HG02571 (cell line): Measurements from ENCODE around the gene LMBR1.
A peak's percentile ranks its signal among the peaks of the same experiment; 100 is the strongest.
"Not testable (repeated sequence)": the region's sequence is repeated elsewhere in the genome, so short reads cannot be mapped to it uniquely, and the experiment has no call there.

Experiments used
- ATAC-seq: cut with Tn5 transposase; IDR thresholded peaks from one replicate; pipeline ENCODE4 v1.9.1; 2021; ENCODE audit warnings: mild to moderate bottlenecking, moderate library complexity; ENCODE audit not compliant: unreplicated experiment

The LMBR1 gene

DNA sequence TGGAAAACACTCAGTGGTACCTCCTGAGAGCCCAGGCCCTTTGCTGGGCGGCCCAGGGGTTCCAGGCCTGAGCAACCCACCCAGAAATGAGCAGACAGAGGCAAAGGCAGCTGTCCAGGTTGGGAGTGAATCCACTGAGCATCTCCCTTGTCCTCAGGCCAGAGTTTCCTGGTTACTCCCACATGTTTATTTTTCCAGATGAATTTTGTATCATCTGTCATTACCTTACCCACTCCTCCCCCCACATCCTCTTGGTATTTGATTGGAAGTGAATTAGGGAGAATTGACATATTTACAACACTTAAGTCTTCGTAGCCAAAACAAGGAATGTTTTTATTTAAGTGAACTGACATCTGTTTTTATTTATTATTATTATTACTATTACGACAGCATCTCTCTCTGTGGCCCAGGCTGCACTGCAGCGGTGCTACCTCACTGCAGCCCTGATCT is 13.2 kb upstream of the LMBR1 start:
- no peak for ATAC-seq

DNA sequence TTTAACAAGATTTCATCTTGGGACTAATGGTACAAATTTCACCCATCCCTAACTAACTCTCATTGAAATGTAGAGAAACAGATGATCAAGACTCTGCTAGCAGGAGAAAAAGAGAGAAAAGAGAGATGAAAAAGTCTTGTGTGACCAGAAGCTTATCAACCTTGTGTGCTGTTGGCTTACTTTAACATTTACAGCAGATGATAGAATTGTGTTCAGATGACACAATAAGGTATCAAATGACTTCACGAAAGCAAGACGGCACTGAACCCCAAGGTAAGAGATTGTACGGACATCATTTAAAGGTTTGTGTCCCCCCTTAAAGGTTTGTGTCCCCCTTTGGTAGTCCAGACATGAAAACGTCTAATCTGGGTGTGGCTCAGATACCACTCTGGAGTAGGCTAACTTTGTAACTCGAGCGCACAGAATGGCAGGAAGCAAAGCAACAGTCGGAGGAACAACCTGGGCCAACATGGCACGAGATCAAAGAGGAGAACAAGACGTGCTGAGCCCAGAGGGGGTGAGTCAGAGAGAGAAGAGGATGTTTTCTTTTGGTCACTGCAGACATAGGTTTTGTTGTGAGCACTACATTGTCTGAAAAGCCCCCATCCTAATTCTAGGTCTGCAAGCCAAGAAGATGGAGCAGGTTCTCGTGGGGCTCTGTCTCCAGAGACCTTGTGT is 10.4 kb upstream of the LMBR1 start:
- ATAC-seq: no peak

DNA sequence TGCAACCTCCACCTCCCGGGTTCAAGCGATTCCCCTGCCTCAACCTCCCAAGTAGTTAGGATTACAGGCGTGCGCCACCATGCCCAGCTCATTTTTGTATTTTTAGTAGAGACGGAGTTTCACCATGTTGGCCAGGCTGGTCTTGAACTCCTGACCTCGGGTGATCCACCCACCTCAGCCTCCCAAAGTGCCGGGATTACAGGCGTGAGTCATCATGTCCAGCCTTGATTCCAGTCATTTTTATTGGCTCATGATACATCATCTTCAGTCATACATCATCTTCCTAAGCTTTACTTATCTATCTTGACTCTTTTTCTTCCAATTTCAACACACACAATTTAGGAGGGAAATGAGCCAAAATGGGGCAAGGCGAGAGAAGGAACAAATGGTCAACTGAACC is 7.1 kb upstream of the LMBR1 start:
- ATAC-seq: not testable (repeated sequence)

DNA sequence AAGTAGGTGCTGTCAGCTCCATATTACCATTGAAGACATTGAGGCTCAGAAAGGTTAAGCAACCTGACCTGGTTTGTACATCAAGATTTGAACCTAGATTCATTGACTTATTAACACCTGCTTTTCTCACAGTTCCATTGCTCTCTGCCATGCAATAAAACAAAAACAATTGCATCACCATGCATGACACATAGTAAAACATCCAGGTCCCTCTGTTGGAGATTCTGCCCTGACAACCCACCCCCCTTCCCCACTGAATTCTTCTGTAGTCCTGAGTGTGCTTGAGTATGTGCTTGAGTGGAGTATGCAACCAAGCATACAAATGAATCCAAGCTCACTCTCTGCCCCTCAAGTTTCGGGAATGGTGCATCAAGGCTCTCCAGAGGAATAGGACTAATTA is 6.0 kb upstream of the LMBR1 start:
- ATAC-seq: no peak

- no peak for ATAC-seq
Measured at GRCh38 chr7:156897673-156898072, 4.7 kb upstream of the LMBR1 start.

- no peak for ATAC-seq
Measured at GRCh38 chr7:156896388-156897022, 3.5 kb upstream of the LMBR1 start.

DNA sequence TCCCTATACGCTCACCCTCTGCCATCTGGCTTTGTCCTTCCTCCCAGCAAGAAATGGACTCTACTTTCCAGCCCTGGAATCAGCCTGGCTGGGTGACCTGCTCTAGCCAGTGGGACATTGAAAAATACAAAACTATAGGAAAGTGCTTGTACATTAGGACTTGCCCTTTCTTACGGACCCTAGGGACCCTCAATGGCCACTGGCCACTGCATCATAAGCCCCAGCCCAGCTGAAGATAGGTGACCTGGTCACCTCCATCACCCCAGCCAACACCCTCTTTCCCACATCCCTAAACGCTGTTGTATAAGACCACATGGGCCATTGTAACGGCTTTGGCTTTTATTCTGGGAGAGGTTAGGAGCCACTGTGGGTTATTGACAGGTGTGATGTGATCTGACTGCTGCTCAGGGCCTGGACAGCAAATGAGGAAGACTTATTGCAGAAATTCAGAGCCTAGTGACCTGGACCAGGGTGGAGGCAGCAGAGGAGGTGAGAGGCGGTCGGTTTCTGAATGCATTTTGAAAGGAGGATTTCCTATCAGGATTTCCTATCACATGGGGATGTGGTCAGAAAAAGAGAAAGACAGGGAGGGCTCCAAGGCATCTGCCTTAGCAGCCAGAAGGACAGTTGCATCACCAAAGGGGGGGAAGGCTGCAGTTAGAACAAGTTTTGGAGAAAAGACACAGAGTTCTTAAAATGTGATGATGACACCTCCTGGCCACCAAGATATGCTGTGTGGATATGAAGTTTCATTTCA is 2.2 kb upstream of the LMBR1 start:
- no peak for ATAC-seq

- peak; percentile 16 for ATAC-seq
Measured at GRCh38 chr7:156892081-156892800, 742 bp downstream of the LMBR1 start.

DNA sequence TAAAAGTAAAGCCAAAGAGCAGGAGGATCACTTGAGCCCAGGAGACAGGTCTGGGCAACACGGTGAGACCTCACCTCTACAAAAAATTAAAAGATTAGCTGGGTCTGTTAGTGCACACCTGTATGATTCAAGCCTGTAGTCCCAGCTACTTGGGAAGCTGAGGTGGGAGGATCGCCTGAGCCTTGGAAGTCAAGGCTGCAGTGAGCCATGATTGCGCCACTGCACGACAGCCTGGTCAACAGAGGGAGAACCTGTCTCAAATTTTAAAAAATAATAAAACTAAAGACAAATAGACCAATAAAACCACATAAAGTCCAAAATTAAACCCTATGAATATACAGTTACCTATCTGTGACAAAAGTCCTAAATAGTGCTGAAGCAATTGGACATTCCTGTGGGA is 3.2 kb downstream of the LMBR1 start:
- no peak for ATAC-seq

DNA sequence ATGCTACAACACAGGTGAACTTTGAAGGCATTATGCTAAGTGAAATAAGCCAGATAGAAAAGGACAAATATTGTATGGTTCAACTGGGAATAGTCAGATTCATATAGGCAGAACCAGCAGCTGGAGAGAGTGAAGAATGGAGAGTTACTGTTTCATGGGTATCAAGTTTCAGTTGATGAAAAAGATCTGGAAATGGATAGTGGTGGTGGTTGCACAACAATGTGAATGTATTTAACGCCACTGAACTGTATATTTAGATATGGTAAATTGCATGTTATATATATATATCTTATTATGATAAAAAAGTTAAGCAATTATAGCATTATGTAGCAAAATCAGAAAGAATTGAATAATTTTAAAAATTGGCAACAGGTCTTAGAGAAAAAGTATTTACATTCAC is 3.9 kb downstream of the LMBR1 start:
- no peak for ATAC-seq

DNA sequence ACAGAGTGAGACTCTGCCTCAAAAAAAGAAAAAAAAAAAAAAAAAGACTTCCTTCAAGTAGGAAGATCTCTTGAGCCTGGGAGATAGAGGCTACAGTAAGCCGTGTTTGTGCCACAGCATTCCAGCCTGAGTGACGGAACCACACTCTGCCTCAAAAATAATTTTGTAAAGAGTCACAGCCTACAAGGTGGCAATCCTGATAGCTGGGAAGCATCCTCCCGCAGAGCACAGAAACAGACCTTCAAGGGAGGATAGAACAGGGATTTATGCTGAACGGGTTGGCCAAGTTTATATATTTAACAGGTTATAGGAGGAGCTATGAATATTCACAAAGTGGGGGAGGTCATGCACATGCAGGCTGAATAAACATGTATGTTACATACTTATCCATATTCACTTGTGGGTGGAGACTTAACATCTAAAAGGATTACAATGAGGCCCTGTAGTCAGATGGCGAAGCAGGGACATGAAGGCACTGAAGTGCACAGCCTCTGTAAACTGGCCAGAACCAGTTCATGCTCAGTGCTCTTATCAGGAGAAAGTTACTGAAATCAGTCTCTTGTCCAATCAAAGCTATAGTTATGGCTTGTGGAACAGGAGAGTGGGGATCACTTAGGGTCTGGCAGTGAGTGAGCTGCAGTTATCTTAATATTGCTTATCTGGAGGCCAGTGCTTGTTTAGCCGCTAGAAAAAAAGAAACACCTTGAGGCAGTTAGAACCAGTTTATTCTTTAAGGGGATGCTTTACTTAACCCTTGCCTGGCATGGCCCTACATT is 6.8 kb downstream of the LMBR1 start:
- ATAC-seq: no peak

DNA sequence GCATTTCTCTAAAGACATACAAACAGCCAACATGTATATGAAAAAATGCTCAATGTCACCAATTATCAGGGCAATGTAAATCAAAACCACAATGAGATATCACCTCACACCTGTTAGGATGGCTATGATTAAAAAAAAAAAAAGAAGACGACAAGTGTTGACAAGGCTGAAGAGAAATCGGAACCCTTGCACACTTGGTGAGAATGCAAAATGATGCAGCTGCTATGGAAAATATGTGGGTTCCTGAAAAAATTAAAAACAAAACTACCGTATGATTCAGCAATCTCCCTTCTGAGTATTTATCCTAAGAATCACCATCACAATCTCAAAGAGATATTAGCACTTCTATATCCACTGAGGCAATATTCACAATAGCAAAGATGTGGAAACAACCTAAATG is 11.3 kb downstream of the LMBR1 start:
- no peak for ATAC-seq

GRCh38 chr7:156875766-156876165 is 17.2 kb downstream of the LMBR1 start:
- no peak for ATAC-seq

- ATAC-seq: not testable (repeated sequence)
Measured at GRCh38 chr7:156868363-156868762, 24.6 kb downstream of the LMBR1 start.

DNA sequence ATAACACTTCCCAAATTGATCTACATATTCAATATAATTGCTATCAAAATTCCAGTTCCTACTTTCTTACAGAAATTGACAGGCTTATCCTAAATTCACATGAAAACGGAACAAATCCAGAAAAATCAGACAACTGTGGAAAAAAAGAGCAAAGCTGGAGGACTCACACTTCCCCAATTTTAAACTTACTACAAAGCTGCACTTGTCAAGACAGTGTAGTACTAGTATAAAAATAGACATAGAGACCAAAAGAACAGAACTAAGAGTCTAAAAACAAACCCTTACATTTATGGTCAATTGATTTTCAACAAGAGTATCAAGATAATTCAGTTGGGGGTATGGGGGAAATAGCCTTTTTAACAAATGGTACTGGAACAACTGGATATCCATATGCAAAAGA is 27.5 kb downstream of the LMBR1 start:
- no peak for ATAC-seq

- not testable (repeated sequence) for ATAC-seq
Measured at GRCh38 chr7:156862022-156862421, 31.0 kb downstream of the LMBR1 start.

- ATAC-seq: no peak
Measured at GRCh38 chr7:156861212-156861611, 31.8 kb downstream of the LMBR1 start.

DNA sequence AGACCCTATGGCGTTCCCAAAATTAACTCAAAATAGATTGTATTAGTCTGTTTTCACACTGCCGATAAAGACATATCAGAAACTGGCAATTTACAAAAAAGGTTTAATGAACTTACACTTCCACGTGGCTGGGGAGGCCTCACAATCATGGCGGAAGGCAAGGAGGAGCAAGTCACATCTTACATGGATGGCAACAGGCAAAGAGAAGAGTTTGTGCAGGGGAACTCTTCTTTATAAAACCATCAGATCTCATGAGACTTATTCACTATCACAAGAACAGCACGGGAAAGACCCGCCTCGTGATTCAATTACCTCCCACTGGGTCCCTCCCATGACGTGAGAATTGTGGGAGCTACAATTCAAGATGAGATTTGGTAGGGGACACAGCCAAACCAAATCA is 32.9 kb downstream of the LMBR1 start:
- not testable (repeated sequence) for ATAC-seq

- ATAC-seq: no peak
Measured at GRCh38 chr7:156858523-156858922, 34.5 kb downstream of the LMBR1 start.

DNA sequence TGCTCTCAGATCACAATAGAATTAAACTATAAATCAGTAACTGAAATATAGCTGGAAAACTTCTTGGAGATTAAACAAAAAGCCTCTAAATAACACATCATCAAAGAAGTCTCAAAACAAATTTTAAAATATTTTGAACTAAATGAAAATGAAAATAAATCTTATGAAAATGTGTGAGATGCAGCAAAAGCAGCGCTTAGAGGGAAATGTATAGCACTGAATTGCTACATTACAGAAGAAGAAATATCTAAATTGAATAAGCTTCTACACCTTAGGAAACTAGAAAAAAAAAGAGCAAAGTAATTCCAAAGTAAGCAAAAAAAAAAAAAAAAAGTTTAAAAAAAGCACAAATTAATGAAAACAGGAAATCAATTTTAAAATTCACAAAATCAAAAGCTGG is 35.2 kb downstream of the LMBR1 start:
- ATAC-seq: no peak

DNA sequence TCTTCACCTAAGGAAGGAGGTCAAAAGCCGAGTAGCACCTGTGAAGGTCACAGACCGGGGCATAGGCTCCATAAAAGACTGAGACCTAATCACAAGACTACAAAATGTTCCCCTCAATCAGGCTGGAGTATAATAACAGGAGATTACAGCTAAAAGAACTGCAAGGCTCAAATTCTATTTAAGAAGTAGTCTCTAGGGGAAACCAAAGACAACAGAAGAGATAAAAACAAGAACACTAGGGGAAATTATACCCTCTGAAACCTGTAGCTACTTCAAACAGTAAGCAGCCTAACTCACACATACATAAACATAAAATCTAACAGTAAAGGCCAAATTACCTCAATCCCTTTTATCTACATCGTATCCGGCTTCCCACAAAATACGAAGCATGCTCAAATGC is 38.3 kb downstream of the LMBR1 start:
- ATAC-seq: no peak
